Hematopoietic multipotent progenitor cell treated with erythropoietin and hydrocortisone succinate and interleukin-3 and kit ligand, for 4 days (in vitro differentiated cells): Measurements from ENCODE around the gene PROCA1.
A peak's percentile ranks its signal among the peaks of the same experiment; 100 is the strongest.
"Not testable (repeated sequence)": the region's sequence is repeated elsewhere in the genome, so short reads cannot be mapped to it uniquely, and the experiment has no call there.

Experiments used
- DNase-seq: peaks from one replicate; pipeline ENCODE4 v3.0.0-alpha.2; 2015

PROCA1 gene

DNA sequence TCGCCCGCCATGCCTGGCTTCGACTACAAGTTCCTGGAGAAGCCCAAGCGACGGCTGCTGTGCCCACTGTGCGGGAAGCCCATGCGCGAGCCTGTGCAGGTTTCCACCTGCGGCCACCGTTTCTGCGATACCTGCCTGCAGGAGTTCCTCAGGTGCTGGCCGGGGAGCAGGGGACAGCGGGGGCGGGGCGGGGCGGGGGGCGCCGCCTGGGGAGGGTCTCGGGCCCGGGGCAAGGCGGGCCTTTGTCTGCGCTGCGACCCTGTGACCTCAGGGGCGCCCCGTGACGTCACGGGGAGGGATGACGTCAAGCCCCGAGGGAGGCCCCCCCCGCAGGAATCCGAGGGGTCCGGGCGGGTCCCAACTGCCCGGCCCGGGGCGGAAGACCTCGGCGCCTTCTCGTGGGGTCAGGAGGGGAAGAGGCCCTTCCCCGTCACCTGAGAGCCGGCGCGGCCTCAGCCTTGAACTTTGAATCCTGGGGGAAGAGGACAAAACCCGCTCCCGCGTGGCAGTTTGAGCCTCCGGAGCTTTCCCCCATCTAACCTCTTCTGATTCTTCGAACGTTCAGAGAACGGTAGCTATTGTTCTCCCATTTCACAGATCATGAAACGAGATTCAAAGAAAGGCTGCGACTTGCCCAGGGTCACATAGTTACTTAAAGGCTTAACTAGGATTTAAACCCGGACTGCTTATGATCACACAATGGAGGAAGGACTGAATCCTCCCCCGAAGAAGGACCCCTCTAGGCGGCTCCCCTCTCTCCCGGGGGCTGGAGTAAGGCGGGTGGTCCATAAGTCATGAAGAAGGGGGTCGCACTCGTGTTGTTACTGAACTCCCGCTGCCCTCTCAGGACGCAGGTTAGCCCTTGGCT lies 32.6 kb upstream of the PROCA1 start:
- DNase-seq, result peak; percentile 58

DNA sequence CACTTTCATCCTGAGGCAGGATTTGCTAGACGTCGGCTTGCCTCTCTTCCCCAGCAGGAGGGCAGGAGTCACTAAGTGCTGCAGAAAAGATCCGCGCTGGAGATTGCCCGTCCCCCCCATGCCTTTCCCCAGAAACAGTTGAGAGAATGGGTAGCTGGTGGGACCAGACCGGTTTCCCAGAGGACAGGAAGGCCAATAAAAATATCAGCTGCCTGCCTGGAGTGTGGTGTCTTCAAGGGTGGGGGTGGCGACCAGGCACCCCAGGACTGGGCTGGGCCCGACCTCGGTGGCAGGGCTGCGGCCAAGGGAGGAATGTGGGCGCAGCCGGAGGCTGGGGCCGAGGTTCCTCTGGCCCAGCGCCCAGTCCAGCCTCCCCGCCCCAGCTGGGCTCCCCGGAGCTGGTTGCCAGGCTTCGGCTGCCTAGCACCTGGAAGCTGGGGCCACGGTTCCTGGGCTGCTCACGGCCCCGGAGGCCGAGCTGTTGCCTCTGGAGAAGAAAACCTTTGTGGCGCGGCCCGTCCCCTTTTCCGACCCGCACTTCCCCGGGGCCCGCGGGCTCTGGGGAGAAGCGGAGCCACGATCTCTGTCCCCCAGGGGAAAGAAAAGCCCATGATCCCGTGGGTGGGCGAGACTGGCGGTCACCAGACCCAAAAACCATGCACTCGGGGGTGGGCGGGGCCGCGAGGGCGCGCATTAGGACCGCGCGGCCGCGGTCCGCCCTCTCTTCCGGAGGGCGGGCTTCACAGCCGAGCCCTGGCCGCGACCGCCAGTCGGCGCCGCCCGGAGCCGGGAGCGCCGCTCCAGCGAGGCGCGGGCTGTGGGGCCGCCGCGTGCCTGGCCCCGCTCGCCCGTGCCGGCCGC lies 31.8 kb upstream of the PROCA1 start, which contains the start of gene TRAF4:
Gene TRAF4 (plus strand): TSS at position 769 of the 861 bp plus-strand sequence. CDS start 102 bp downstream, outside the sequence.
- peak; percentile 94 for DNase-seq

DNA sequence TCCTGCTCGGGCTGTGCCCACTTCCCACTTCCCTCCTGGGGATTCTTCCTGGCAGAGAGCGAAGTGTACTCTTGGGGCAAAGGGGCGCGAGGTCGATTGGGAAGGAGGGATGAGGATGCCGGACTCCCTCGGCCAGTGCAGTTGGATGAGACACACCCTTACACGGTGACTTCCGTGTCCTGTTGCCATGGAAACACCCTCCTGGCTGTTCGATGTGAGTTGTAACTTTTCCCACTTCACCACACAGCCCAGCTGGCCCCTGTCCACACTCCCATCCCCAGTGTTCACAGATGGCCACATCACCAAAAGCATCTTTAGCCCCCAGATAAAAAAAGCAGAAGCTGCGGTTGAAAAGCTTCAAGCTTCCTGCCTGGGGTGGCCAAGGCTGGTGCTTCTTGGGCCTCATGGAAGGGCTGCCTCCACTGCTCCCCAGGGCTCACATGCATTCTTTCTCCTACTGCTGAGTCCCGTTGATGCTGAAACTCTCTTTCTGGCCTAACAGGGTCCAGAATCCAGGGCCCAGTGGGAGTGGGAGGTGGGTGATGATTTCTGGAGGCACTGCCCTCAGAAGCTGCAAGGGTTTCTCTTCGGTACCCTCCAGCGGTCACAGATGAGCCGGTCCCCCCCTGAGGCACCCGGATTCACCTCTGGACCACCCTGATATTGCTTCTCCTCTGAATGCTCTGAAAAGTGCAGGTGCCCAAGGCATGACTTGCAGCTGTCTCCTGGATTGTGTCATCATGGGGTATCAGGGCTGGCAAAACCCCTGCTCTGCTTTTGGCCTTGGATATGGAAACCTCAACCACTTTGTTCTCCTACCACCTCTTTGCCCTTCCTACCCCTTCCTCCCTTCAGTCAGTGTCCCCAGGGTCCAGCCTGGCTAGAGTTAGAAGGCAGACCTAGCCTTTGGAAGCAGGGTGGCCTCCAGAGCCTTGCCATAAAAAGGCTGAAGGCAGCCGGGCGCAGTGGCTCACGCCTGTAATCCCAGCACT lies 30.0 kb upstream of the PROCA1 start:
- DNase-seq, result peak; percentile 99

DNA sequence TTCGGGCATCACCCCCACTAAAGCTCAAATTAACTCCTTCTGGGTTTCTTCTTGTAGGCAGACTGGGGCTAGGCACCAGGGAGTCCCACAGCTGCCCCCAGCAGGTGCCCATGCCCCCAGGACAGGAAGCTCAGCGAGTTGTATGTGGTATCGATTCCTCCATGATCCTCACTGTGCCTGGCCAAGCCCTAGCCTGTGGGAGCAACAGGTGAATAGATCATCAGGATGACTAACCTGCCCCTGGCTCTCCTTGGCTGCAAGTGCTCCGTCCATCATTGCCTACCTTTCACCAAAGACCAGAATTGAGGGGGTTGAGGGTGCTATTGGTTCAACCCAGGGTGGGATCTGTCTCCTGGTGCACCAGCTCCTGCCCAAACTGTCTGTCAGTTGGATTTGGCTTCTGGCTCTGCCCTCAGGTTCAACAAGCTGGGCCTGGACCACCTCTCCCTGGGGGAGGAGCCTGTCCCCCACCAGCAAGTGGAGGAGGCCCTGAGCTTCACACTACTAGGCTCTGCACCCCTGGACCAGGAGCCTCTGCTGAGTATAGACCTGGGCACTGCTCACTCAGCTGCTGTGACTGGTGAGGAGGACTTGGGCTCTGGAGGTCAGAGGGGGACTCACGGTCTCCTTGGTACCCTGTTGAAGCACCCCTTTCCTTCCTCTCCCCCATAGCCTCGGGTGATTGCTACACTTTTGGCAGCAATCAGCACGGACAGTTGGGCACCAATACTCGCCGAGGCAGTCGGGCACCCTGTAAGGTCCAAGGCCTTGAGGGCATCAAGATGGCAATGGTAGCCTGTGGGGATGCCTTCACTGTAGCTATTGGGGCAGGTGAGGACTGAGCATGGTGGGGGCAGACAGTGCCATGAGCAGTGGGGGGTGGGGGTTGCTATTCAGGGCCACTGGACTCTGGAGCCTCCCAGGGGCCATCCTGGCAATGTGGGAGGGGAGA lies 29.0 kb upstream of the PROCA1 start:
- DNase-seq, result no peak

DNA sequence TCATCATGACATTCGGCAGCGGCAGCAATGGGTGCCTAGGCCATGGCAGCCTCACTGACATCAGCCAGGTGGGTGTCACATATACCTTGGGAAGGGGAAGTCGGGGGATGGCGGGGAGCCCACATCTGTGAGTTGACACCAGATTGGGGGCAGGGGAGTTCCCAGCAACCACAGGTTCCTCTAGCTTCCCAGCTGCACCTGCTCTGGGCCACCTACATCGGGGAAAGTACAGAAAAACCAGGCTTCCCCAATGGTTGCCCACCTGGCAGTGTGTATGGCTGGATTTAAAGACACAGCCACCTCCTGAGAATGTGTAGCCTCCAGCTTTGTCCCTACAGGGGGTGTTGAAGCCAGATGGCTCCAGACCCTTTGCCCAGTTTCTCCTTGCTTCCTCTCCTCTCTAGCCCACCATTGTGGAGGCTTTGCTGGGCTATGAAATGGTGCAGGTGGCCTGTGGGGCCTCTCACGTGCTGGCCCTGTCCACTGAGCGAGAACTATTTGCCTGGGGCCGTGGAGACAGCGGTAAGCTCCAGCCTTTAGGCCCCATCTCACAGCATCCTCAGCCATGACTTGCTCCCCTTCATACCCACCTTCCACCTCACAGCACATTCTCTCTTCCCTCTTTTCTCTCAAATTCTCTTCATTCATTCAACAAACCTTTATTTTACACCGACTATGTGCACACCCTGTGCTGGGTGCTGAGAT lies 27.1 kb upstream of the PROCA1 start:
- DNase-seq, result no peak

DNA sequence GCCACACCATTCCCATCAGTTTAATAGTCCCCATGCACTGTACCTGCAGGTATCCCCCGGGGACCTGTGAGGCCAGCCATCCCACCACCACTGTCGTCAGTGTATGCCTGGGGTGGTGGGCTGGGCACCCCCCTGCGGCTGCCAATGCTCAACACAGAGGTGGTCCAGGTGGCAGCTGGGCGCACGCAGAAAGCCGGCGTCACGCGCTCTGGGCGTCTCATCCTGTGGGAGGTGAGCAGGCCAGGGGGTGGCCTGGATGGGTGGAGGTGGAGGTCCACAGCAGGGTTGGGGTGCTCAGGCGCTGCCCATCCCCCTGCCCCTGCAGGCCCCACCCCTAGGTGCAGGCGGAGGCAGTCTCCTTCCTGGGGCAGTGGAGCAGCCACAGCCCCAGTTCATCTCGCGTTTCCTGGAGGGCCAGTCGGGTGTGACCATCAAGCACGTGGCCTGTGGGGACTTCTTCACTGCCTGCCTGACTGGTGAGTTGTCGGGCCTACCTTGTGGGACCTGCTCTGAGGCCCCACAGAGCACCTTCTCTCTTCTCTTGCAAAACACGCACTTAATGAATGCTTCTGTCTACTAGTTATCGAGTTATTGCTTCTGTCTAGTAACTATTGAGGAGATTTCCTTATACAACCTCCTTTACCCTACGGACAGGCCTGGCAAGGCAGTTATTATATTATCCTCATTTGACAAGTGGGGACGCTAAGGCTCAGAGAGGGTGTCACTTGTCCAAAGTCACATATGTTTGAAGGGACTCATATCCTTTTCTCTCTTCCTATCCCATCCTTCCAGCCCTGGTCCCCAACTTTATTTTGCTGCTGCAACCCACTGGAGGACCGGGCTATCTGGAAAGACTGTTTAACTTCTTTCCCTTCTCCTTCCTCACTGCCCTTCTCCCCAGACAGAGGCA lies 26.3 kb upstream of the PROCA1 start:
- no peak for DNase-seq

DNA sequence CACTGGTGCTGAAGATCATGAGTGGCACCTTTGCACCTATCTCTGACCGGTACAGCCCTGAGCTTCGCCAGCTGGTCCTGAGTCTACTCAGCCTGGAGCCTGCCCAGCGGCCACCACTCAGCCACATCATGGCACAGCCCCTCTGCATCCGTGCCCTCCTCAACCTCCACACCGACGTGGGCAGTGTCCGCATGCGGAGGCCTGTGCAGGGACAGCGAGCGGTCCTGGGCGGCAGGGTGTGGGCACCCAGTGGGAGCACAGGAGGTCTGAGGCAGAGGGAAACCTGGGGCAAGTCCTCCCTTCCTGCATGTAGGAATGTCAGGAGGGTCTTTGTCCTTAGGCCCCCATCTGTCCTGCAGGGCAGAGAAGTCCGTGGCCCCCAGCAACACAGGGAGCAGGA lies 25.6 kb upstream of the PROCA1 start:
- DNase-seq, result no peak

DNA sequence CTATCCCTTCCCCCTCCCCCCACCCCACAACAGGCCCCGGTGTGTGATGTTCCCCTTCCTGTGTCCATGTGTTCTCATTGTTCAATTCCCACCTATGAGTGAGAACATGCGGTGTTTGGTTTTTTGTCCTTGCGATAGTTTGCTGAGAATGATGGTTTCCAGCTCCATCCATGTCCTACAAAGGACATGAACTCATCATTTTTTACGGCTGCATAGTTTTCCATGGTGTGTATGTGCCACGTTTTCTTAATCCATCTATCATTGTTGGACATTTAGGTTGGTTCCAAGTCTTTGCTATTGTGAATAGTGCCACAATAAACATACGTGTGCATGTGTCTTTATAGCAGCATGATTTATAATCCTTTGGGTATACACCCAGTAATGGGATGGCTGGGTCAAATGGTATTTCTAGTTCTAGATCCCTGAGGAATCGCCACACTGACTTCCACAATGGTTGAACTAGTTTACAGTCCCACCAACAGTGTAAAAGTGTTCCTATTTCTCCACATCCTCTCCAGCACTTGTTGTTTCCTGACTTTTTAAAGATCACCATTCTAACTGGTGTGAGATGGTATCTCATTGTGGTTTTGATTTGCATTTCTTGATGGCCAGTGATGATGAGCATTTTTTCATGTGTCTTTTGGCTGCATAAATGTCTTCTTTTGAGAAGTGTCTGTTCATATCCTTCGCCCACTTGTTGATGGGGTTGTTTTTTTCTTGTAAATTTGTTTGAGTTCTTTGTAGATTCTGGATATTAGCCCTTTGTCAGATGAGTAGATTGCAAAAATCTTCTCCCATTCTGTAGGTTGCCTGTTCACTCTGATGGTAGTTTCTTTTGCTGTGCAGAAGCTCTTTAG lies 24.5 kb upstream of the PROCA1 start:
- not testable (repeated sequence) for DNase-seq

DNA sequence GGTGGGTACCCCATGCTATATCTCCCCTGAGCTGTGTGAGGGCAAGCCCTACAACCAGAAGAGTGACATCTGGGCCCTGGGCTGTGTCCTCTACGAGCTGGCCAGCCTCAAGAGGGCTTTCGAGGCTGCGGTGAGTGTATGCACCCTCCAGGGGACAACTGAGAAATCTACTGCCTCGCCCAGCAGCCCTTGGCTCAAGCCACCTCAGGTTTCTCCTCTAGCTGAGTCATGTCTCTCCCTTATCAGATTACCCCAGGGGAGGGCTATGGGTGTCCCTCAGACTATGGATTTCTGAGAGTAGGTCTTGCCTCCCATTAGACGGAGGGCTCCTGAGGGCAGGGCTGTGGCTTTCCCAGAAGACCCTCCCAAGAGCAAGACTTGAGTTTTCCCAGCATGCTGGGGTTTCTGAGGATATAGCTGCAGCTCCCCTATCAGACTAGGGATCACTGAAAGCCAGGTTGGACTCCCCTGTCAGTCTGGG lies 23.6 kb upstream of the PROCA1 start:
- DNase-seq, result peak; percentile 90

DNA sequence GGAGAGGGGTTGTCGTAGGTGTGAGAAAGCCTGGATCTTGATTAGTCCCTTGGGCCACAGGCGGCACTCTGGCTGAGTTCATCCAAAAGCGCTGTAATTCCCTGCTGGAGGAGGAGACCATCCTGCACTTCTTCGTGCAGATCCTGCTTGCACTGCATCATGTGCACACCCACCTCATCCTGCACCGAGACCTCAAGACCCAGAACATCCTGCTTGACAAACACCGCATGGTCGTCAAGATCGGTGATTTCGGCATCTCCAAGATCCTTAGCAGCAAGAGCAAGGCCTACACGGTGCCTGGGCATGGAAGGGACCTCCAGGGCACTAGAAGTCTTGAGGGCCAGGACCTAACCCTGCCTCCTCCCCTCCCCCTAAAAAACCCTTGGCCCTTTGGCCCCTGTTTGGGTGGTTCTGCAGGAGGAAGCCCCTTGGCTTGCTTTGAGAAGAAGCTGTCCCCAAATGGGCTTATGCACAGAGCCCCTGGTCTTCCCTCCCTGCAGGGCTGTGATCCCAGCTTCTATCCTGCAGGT lies 23.1 kb upstream of the PROCA1 start:
- no peak for DNase-seq

DNA sequence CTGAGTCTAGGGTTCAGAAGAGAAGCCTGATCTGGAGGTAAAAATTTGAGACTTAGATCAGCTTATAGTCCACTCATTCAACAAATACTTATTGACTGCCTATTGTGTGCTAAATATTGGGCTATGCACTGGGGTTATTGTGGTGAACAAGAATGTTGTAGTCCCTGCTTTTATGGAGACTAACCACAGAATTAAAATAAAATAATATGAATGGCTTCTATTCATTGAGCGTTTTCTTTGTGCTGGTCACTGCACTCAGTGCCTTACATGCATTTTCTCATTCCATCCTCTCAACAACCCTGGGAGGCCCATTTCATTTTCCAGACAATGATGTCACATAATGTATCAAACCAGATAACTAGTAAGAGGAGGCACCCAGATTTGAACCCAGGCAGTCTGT lies 21.7 kb upstream of the PROCA1 start:
- no peak for DNase-seq

DNA sequence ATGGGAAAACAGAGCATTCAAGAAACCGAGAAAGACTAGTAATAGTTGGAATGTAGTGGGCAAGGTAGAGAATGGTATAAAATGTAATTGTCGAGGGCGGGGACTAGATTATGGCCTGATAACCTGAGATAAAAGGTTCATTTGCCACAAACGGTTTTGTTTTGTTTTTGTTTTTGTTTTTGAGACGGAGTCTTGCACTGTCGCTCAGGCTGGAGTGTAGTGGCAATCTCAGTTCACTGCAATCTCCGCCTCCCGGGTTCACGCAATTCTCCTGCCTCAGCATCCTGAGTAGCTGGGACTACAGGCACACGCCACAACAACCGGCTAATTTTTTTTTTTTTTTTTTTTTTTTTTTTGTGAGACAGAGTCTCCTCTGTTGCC lies 18.3 kb upstream of the PROCA1 start:
- DNase-seq, result no peak

DNA sequence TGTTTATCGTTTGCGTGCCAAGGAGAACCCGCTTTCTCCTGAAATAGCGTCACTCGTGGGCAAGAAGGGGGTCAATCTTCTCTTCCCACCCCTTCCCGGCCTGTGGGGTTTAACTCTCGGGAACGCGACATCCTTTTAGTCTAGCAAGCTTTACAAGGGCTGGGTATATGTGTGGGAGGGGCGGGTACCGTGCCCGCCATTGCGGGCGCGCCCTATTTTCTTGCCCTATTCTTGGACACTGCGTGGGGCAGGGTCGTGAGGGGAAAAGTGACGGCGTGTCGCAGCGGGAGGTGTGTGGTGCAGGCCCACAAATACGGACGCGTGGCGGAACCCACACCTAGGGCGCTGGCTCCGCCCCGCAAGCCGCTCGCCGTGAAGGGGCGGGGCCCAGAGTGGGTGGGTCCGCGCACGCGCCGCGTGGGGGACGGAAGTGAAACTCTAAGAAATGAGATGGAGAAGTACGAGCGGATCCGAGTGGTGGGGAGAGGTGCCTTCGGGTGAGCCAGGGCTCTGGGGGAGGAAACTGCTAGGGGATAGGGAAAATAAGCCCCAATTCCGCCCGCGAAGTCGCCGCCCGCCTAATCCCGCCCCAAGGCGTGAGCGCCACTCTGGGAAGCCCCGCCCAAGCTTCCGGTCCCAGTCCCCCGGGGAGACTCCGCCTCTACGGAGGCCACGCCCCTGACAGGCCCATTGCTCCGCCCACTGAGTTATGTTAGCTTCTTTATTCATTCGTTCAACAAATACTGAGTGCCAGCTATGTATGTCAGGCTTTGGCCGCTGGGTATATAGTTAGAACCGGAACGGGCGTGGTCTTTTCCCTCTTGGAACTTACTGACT lies 16.9 kb upstream of the PROCA1 start, which contains the start of gene NEK8:
Gene NEK8 (plus strand): TSS at position 425 of the 837 bp plus-strand sequence. CDS start 26 bp downstream, at position 451.
- peak; percentile 98 for DNase-seq

DNA sequence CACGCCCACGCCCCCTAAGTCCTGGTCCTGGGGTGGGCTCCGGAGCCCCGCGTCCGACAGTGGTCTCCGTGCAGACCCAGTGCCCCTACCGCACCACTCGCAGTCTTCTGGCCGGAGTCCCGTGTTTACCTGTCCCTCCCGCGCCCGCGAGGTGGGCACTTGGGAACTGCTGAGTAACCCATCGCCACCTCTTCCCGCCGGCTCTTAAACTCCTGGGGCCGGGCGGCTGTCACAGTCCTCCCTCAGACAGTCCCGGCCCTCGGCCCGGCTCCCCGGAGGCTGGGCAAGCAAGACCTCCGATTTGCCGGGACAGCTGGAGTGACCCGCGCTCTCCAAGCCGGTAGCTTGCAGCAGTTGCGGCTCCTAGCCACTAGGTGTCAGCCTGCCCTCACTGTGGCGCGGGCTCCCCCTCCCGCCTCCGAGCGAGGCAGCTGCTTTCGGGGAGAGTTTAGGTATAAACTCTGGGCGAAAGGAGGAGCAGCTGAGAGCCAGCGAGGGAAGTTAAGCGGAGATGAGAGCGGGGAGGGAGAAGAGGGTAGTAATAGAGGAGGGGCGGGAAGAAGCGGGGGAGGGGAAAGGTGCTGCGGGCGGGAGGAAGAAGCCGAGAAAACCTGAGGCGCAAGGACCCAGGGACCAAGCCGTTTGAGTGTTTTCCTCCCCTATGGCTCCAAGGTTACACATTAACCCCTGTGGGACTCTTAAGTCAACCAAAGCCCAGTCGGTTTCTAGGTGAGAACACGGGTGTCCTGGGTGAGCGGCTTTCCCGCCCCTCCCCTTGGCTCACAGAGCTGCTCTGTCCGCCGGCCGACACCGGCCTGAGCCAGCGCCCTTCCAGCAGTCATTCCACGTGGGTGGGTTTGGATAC lies 15.2 kb upstream of the PROCA1 start:
- DNase-seq, result peak; percentile 97

DNA sequence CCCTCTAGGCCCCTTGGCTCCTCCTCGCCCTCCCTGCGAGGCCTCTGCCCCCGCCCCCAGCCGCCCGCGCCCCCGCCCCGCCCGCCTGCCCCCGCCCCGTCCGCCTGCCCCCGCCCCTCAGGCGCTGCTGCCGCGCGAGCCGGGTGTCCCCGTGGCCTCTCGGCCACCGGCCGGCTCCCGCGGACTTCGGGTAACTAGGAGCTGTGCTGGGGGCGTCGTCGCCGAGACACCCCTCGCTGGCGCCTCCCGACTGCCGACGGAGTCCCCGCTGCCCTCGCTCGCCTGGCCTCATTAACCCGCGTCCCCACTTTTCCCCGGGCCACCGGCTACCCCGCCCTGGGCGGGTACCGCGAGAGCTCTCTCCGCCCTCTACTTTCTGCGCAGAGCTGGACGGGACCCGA lies 14.5 kb upstream of the PROCA1 start, which contains the start of gene TLCD1:
Gene TLCD1 (minus strand): TSS at position 8 of the 401 bp plus-strand sequence. CDS start 136 bp downstream, outside the sequence.
- peak; percentile 92 for DNase-seq
